ENCODE results near the gene KRT26.

The KRT26 gene

DNA sequence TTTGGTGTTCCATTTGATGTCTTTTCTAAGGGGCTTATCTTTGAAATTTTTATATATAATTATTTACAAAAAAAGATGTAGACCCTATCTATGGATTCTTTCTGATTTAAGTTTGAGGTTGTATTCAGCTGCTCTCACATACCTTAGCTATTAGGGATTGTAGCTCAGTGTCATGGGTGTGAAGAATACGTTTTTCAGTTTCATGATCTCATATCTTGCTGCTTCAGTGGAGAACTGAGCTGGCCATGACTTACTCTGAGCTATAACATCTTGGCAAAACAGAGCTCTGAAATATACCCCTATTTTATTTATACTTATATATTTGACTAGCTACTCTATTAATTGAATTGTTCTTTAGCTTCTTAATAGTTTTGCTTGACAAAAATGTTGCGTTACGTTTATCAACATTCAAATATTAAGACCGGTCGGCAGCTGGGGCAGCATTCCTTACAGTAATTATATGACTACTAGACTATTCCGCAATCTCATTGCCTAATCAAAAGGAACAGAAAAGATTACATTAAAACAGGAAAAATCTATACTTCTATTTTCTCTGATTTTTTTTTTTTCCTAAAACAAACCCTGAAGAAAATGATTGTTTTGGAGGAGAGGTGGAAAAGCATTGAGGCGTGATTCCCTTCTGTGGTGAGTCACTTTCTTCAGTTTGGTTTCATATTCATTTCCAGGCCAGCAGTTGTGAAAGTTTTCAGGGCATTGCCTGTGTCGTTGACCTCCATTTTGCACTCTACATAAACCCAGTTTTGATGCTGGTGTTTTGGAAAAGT, 44.4 kb downstream of the KRT26 start:
- peak; percentile 17 for DNase-seq (ENCODE audit: low read depth)

DNA sequence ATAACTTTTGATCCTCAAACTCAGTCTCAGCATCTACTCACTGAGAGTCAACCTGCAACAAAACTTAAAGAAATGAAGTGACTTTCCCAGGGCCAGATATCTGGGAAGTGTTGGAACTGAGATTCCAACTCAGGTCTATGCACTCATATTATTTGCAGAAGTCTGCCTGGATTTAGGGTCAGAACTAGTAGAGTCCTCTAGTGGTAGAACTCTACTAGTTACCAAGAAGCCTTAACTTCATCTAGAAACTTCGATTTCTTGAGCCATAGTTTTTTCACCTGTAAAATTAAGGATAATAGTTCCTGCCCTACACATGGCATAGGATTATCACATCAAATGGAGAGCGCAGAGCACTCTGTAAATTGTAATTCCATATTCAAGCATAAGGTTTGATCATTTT, 45.1 kb downstream of the KRT26 start:
- DNase-seq (ENCODE audit: low read depth) = peak; percentile 33

GRCh38 chr17:40724656-40725055, 47.3 kb downstream of the KRT26 start:
- DNase-seq (ENCODE audit: low read depth) = peak; percentile 11

DNA sequence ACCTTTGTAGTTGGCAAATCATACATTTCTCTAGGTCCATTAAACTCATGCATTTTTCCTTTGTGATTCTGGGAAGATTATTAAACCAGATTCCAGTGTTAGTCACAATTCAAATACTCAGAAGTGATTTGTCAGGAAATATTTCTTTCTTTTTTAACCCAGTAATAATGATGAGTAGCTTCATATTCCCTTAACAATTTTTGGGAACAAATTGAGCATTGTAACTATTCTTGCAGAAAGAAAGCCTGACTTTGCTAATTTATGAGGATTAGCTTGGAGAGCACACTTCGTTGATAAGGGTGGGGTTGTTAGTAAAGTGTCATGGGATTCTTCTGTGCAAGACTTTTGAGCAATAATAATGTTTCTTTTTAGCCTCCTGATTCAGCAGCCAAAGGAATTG, 49.8 kb downstream of the KRT26 start:
- DNase-seq (ENCODE audit: low read depth) = no peak

DNA sequence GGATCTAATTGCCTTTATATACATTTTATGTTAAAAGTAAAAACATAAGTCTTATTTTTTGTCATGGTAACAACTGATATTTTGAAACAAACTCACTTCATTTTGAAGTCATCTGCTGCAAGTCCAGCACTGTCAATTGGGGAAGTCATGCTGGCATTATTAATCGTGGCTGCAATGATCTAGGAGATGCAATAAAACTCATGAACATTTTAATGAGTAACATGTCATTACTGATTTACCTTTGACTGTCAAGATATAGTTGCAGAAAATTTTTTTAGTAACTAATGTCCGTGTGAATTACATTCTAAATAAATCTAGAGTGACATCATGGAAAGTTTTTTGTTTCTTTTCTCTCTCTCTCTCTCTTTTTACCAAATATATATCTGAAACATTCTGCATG, 51.1 kb downstream of the KRT26 start:
- DNase-seq (ENCODE audit: low read depth) = no peak

- DNase-seq (ENCODE audit: low read depth) = no peak
Measured at GRCh38 chr17:40718930-40719329, 53.1 kb downstream of the KRT26 start.

DNA sequence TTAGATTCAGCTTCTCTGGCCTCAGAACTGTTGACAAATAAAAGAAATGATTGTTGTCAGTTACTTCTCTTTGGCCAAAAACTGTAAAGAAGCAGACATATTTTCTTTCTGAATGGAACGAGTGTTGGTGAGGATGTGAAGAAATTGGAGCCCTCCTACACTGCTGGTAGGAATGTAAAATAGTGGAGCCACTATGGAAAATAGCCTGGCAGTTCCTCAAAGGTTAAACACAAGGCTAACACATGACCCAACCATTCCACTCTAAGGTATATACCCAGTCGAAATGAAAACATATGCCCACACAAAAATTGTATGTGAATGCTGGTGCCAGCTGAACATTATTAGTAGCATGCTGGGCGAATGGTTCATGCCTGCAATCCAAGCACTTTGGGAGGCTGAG, 54.2 kb downstream of the KRT26 start:
- no peak for DNase-seq (ENCODE audit: low read depth)
